ENCODE results near the gene SERPINF2. TPM values are rescaled to one million over a fixed set of nuclear protein-coding genes. Genes with fewer than 3 reads are reported as not detected.
"Not testable (repeated sequence)": the region's sequence is repeated elsewhere in the genome, so short reads cannot be mapped to it uniquely, and the experiment has no call there.

The SERPINF2 gene
- total and polyA plus RNA-seq, 2 donors (not counting 1 experiment from before 2014, with no cell fraction given), result 0.06 to 0.17 TPM

- H3K9ac ChIP-seq (ENCODE audit: insufficient read depth, low read length), result peak overlapping the region; percentile 44
These were observed 19.7 kb downstream of the SERPINF2 start for GRCh38 chr17:1762233-1762900.

GRCh38 chr17:1762901-1763898 is 20.5 kb downstream of the SERPINF2 start:
- H3K79me2 ChIP-seq (ENCODE audit: control insufficient read depth, insufficient read depth, low read length), result no peaks in the 10 kb centered on the region
- H3K9me3 ChIP-seq (ENCODE audit: control insufficient read depth, insufficient read depth, low read depth, low read length), result no peaks in the 10 kb centered on the region
- H3K4me3 ChIP-seq (replicated peaks in 1 of 4; ENCODE audit: control extremely low read depth in 1 of 4, insufficient read depth in 1 of 4, low read depth in 3 of 4, low read length in 4 of 4), result peak overlapping the region; percentile 30 to 89 (median 76)
- DNase-seq (ENCODE audit: low read depth in 2 of 2), result peak; percentile 72 to 87
- H3K27me3 ChIP-seq (ENCODE audit: control insufficient read depth, insufficient read depth, low read length), result no peaks in the 10 kb centered on the region
- H2AFZ ChIP-seq (ENCODE audit: low read length), result no peak overlapping the region
- H3K36me3 ChIP-seq (ENCODE audit: control insufficient read depth, insufficient read depth, low read length), result no peaks in the 10 kb centered on the region
- H3K9ac ChIP-seq (ENCODE audit: insufficient read depth, low read length), result peak overlapping the region; percentile 44
- no peak for TF ChIP-seq EZH2 (IDR thresholded peaks at IDR 0.05; ENCODE audit: low read length, missing control alignments)
- no peak for TF ChIP-seq CTCF (conservative IDR thresholded peaks at IDR 0.05 in 1 of 2, IDR thresholded peaks at IDR 0.05 in 1 of 2; ENCODE audit: low read depth in 1 of 2, low read length in 2 of 2)
- peak overlapping the region; percentile 78 for H3K27ac ChIP-seq (ENCODE audit: insufficient read depth, low read length)
- peaks cover 19% of the 10 kb centered on the region for H3K4me1 ChIP-seq (ENCODE audit: control insufficient read depth, extremely low read depth, insufficient read depth, low read length)
- peak overlapping the region; percentile 90 for H3K4me2 ChIP-seq (ENCODE audit: extremely low read depth, insufficient read depth, low read length)
- H4K20me1 ChIP-seq (ENCODE audit: control insufficient read depth, extremely low read depth, insufficient read depth, low read length), result no peaks in the 10 kb centered on the region

More at GRCh38 chr17:1762233-1762900, 19.7 kb downstream of the SERPINF2 start:
- Histone ChIP-seq H3K4me3 (replicated peaks in 1 of 4; ENCODE audit: control extremely low read depth in 1 of 4, insufficient read depth in 1 of 4, low read depth in 3 of 4, low read length in 4 of 4) (peak overlapping the region; percentile 30 to 89 (median 76)), H3K4me2 (ENCODE audit: extremely low read depth, insufficient read depth, low read length) (peak overlapping the region; percentile 90), H3K36me3 (ENCODE audit: control insufficient read depth, insufficient read depth, low read length) (no peaks in the 10 kb centered on the region), H3K27me3 (ENCODE audit: control insufficient read depth, insufficient read depth, low read length) (no peaks in the 10 kb centered on the region), H3K27ac (ENCODE audit: insufficient read depth, low read length) (peak overlapping the region; percentile 78), H3K4me1 (ENCODE audit: control insufficient read depth, extremely low read depth, insufficient read depth, low read length) (peaks cover 19% of the 10 kb centered on the region), H4K20me1 (ENCODE audit: control insufficient read depth, extremely low read depth, insufficient read depth, low read length) (no peaks in the 10 kb centered on the region), H3K79me2 (ENCODE audit: control insufficient read depth, insufficient read depth, low read length) (no peaks in the 10 kb centered on the region), H3K9me3 (ENCODE audit: control insufficient read depth, insufficient read depth, low read depth, low read length) (no peaks in the 10 kb centered on the region), H2AFZ (ENCODE audit: low read length) (no peak overlapping the region)
- no peak for TF ChIP-seq EZH2 (IDR thresholded peaks at IDR 0.05; ENCODE audit: low read length, missing control alignments)
- TF ChIP-seq CTCF (conservative IDR thresholded peaks at IDR 0.05 in 1 of 2, IDR thresholded peaks at IDR 0.05 in 1 of 2; ENCODE audit: low read depth in 1 of 2, low read length in 2 of 2), result no peak
- peak; percentile 64 to 79 for DNase-seq (ENCODE audit: low read depth in 2 of 2)

- Histone ChIP-seq H3K4me1 (ENCODE audit: control insufficient read depth, extremely low read depth, insufficient read depth, low read length) (peaks cover 19% of the 10 kb centered on the region), H3K4me3 (replicated peaks in 1 of 4; ENCODE audit: control extremely low read depth in 1 of 4, insufficient read depth in 1 of 4, low read depth in 3 of 4, low read length in 4 of 4) (peak overlapping the region in 2 of 4 experiments; percentile 86 to 89), H3K9ac (ENCODE audit: insufficient read depth, low read length) (no peak overlapping the region), H3K27me3 (ENCODE audit: control insufficient read depth, insufficient read depth, low read length) (no peaks in the 10 kb centered on the region), H3K4me2 (ENCODE audit: extremely low read depth, insufficient read depth, low read length) (peak overlapping the region; percentile 90), H3K36me3 (ENCODE audit: control insufficient read depth, insufficient read depth, low read length) (no peaks in the 10 kb centered on the region), H2AFZ (ENCODE audit: low read length) (peak overlapping the region; percentile 2), H3K27ac (ENCODE audit: insufficient read depth, low read length) (peak overlapping the region; percentile 78), H3K9me3 (ENCODE audit: control insufficient read depth, insufficient read depth, low read depth, low read length) (no peaks in the 10 kb centered on the region), H3K79me2 (ENCODE audit: control insufficient read depth, insufficient read depth, low read length) (no peaks in the 10 kb centered on the region), H4K20me1 (ENCODE audit: control insufficient read depth, extremely low read depth, insufficient read depth, low read length) (no peaks in the 10 kb centered on the region)
- DNase-seq (ENCODE audit: low read depth in 2 of 2), result peak; percentile 83 to 93
- TF ChIP-seq EZH2 (IDR thresholded peaks at IDR 0.05; ENCODE audit: low read length, missing control alignments), result no peak
- no peak for TF ChIP-seq CTCF (conservative IDR thresholded peaks at IDR 0.05 in 1 of 2, IDR thresholded peaks at IDR 0.05 in 1 of 2; ENCODE audit: low read depth in 1 of 2, low read length in 2 of 2)
These were observed 21.6 kb downstream of the SERPINF2 start for GRCh38 chr17:1764284-1764683.

GRCh38 chr17:1764705-1765104 is 22.0 kb downstream of the SERPINF2 start:
- H3K79me2 ChIP-seq (ENCODE audit: control insufficient read depth, insufficient read depth, low read length); H3K9me3 ChIP-seq (ENCODE audit: control insufficient read depth, insufficient read depth, low read depth, low read length); H3K27me3 ChIP-seq (ENCODE audit: control insufficient read depth, insufficient read depth, low read length); DNase-seq (ENCODE audit: low read depth in 2 of 2); H4K20me1 ChIP-seq (ENCODE audit: control insufficient read depth, extremely low read depth, insufficient read depth, low read length); H3K36me3 ChIP-seq (ENCODE audit: control insufficient read depth, insufficient read depth, low read length); H3K9ac ChIP-seq (ENCODE audit: insufficient read depth, low read length): not testable (repeated sequence)
- H2AFZ ChIP-seq (ENCODE audit: low read length), result peak overlapping the region; percentile 2
- peak overlapping the region in 2 of 4 experiments; percentile 10 to 89 for H3K4me3 ChIP-seq (replicated peaks in 1 of 4; ENCODE audit: control extremely low read depth in 1 of 4, insufficient read depth in 1 of 4, low read depth in 3 of 4, low read length in 4 of 4)
- peak overlapping the region; percentile 78 for H3K27ac ChIP-seq (ENCODE audit: insufficient read depth, low read length)
- H3K4me2 ChIP-seq (ENCODE audit: extremely low read depth, insufficient read depth, low read length), result peak overlapping the region; percentile 90
- peaks cover 19% of the 10 kb centered on the region for H3K4me1 ChIP-seq (ENCODE audit: control insufficient read depth, extremely low read depth, insufficient read depth, low read length)

All from fibroblast of lung (primary cell).